NOMO-1 treated with DMSO at 0.1 percent for 48 hours (cell line): ENCODE measurements around the gene HPS3.
A peak's percentile ranks its signal among the peaks of the same experiment; 100 is the strongest.
"Not testable (repeated sequence)": the region's sequence is repeated elsewhere in the genome, so short reads cannot be mapped to it uniquely, and the experiment has no call there.

Experiments used
- DNase-seq: peaks from one replicate; lab custom pipeline; 2025; ENCODE audit not compliant: unreplicated experiment; lab: John Stamatoyannopoulos, UW

The HPS3 gene

DNA sequence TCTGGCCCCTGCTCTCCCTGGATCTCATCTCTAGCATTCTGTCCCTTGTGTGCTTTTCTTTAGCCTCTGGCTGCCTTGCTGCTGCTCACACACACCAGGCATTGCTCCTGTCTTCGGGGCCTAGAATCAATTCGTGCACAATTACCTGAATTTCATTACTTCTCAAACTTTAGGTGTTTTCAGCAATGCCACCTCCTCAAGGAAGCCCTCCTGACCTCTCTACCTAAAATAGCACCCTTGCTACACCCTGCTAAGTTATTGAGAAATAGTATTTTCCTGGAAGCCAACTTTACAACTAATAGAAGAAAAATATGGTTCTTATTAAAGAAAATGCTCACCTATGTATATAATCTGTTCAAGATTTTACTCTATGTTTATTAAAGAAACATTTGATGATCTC, 51.7 kb downstream of the HPS3 start:
- no peak for DNase-seq

DNA sequence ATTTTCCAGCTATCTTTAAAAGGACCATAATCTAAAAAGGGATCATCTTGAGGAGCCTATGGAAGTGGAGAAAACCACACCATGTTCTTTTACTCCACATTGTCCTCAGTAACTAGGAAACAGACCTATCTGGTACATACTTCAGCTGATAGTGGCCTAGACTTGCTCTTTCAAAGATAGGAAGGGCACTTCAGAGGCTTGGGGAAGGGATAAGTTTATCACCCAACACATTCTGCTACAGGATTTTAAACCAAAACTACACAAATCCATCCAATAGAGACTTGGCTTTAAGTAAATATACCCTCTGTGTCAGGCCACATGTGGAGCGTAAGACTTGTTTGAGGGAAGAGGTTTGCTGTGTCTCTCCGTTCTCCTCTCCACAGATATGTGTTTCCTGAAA, 56.8 kb downstream of the HPS3 start:
- DNase-seq = no peak

DNA sequence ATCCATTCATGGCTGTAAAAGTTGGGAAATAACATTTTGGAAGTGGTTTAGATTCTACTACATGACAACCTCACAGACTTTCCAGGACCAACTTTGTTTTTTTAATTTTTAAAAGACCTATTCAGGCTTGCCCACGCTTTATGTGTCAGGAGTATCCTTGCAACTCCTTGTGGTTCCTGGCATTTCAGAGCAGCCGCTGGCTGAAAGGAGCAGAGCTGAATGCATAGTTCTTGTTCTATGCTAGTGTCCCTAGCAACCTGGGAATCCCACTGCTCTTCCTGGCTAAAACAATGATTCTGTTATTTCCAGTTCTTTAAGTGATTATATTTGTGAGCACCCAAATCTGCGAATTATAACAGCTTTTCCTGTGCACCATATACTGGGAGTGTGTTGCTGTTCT, 57.3 kb downstream of the HPS3 start:
- DNase-seq = no peak

DNA sequence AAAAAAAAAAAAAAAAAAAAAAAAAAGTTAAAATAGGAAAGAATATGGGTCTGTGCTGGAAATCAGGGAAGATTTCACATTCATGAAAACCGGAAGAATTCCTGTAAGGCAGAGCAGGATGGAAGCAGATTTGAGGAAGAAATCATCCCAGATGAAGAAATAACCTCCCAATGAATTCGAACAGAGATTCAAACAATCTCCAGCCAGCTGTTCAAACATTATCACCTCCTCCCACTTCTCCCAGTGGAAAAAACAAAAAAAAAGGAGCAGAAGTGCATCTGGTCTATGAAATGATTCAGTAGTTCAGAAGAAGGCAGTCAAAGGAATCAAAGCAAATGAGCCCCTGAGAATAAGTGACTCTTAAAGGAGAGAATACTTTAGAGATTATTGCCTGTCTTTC, 59.1 kb downstream of the HPS3 start:
- no peak for DNase-seq

DNA sequence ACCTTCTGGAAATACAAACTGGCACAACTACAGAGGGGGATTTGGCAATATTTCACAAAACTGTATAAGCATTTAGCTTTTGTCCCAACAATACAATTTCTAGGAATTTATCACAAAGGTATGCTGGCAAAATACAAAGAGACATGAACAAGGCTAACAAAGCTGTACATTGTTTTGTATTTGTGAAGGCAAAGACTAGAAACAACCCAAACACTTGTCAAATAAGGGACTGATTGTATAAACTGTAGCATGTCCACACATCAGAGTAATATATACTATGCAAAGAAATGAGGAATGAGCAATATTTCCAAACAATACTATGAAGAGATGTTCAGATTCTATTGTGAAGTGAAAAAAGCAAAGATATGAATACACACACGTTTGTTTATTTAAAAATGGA, 65.8 kb downstream of the HPS3 start:
- DNase-seq = no peak

DNA sequence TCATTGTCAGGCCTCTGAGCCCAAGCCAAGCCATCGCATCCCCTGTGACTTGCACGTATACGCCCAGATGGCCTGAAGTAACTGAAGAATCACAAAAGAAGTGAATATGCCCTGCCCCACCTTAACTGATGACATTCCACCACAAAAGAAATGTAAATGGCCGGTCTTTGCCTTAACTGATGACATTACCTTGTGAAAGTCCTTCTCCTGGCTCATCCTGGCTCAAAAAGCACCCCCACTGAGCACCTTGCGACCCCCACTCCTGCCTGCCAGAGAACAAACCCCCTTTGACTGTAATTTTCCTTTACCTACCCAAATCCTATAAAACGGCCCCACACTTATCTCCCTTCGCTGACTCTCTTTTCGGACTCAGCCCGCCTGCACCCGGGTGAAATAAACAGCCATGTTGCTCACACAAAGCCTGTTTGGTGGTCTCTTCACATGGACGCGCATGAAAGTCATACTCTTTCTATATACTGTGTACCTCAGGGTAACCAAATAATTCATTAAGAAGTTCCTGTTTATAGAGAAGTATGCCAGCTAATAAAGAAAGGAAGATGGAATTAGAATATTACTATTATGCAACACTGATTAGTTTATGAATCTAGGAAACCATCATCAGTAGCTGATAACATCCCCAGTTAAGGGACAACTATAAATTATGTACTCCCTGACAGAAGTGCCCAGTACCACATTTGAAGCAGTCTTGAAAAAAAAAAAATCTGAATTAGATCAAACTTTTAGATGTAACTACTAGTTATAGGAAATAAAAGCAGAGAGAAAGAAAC, 67.6 kb downstream of the HPS3 start:
- DNase-seq = not testable (repeated sequence)

DNA sequence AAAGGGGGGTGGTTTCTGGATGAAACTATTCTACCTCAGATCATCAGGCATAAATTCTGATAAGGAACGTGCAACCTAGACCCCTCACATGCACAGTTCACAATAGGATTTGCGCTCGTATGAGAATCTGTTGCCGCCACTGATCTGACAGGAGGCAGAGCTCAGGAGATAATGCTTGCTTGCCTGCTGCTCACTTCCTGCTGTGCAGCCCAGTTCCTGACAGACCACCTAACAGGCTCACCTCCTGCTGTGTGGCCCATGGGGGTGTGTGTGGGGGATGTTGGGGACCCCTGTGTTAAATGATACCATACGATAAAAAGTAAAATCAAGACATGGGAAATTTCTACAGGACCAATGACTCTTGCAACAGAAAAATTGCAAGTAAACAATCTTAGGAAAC, 68.2 kb downstream of the HPS3 start:
- DNase-seq = no peak

DNA sequence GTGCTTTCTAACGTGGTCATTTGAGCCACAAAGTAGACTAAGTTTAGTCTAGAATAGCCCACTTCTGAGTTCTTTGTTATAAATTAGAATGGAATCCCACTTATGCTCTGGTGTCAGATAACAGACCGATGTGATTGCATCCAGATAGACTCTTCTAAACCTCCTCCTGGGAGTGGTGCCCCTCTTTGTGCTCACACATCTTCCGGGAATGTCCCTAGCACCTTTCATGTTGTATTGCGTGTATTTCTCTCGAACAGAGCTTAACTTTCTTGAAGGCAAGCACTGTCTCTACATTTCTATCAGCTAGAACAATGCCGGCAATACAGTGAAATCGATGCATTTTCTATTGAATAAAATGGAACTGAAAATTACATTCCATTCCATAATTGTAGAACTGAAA, 69.2 kb downstream of the HPS3 start:
- no peak for DNase-seq

DNA sequence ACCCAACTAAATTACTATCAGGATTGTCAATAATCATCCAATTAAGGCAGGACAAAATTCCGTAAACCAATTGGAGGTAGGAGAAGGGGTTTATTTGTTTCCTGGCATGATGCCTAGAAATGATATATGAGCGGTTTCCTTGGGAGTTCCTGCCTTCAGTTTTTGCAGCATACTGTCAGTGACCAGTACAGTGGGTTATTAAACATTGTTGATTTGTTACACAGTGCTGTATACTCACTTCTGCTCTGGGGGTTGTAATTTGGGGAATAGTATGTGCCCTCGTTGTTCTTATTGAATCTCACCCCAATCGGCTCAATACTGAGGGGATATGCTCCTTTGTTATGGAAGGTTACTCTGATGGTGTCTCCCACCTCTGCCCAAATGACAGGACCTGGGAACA, 70.0 kb downstream of the HPS3 start:
- DNase-seq = peak; percentile 8

DNA sequence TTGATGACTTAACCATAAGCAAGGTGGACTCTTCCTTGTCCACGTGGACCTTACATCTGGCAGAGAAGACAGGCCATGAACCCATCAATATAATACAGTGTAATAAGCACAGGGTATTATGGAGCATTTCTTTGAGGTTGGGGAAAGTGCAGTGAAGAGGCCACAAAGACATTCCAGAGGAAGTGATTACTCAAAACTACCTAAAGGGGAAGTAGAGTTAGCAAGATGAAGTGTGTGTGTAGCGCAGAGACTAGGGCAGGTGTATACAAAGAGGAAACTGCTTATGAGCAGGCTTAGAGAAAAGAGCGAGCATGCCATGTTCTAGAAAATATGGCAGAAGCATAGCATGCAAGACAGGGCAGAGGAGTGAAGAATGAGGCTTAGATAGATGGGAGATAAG, 74.3 kb downstream of the HPS3 start:
- peak; percentile 99 for DNase-seq

DNA sequence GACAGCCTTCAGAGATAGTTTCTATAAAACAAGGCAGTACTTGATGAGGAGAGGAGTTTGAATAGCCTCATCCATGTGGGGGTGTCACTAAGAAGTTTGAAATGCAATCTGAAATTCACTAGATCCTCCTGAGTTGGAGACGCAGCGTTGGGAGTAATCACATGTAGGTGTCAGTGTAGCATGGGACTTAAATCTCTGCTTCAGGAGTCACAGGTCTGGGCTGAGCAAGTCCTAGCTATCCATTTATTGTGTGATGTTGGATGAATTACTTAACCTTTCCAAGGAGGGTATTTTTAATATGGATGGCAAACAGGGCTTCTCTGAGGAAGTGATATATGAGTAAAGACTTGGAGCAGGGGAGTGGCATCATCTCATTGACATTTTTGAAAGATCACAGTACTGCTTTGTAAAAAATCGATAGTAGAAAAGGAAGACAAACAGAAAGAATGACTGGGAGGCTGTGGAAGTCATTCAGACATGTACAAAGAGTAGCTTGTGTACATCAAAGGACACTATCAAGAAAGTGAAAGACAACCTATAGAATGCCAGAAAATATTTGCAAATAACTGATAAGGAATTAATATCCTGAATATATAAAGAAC, 75.1 kb downstream of the HPS3 start:
- no peak for DNase-seq

DNA sequence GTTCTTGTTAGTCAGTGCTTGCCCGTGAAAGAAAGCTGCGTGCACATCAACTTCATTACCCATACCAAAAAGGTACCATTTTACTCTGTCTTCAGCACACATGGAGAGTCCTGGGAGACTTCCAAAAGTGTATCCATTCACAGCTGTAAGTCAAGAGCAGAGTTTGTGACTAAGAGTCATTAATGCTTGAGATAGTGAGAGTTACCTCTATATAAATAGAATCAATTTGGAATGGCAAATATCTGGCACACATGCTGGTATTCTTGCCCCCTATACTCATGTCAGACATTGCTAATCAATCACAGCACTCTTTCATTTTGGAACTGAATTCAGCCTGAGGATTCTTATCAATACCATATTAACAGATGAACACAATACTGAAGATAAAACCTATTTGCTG, 78.0 kb downstream of the HPS3 start:
- DNase-seq = no peak

DNA sequence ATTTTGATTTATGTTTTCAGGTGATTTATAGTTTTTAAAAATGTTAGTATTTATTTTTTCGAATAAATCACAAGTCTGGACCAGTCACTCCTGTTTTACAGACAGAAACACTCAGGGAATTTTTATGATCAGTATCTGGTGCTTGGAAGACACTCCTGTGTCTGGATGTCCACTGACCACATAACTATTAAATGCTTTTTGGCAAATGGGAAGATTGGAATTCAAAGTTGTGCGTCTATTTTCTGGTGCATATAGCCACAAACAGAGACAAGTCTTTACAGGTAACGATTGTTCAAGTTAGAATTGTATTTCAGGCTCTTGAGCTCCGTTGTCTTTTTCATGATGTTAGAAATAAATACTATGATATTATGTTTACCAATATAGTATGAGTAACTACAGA, 80.0 kb downstream of the HPS3 start:
- no peak for DNase-seq

DNA sequence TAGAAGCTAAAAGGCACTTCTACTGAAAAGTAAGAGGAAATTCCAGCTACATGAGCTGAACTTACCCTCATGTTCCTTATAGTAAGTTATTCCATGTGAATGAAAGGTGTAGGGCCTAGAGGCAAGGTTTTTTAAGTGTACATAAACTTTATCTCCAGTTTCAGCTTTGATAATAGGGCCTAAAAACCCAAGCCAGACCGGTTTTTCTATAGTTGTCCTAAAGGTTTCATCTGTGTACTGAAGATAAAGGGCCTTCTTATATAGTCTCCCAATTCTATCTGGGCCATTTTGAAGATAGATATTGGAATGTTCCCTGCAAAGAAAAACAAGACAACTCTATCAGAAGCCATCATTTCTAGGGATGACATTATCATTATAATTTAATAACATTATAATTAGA, 82.9 kb downstream of the HPS3 start:
- DNase-seq = no peak

DNA sequence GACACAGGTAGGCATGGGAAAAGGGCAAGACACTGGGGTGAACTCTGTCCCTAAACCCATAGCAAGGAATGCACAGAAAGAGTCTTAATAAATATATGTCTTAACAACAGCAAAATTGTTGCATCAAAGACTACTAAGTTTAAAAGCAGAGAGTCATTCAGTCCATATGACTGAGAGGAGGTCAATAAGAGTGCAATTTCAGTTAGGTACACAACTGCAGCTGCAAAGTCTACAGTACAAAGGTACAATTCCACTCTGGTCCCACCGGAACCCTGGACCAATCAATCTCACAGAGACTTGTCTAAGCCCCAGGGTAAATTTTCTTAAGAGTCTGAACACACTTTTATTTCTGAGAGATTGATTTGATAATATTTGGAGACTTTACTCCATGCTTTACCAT, 85.3 kb downstream of the HPS3 start:
- DNase-seq = no peak

DNA sequence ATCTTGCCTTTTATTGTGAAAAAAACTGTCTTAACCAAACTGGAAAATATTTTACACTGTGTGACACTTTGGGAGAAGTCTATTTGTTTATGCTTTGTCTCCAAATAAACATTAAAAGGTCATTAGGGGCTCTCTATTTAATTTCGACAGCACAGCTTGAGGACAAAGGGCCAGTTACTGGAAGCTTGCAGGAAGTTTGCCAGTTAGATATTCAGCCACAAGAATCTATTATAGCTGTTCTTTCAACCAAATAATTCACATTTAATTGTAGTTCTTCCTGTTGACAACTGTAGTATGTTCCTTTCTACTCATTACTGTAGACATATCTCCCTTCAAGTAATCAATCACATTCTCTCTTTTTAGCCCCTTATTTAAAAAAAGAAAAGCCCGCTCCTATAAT, 86.1 kb downstream of the HPS3 start:
- no peak for DNase-seq

DNA sequence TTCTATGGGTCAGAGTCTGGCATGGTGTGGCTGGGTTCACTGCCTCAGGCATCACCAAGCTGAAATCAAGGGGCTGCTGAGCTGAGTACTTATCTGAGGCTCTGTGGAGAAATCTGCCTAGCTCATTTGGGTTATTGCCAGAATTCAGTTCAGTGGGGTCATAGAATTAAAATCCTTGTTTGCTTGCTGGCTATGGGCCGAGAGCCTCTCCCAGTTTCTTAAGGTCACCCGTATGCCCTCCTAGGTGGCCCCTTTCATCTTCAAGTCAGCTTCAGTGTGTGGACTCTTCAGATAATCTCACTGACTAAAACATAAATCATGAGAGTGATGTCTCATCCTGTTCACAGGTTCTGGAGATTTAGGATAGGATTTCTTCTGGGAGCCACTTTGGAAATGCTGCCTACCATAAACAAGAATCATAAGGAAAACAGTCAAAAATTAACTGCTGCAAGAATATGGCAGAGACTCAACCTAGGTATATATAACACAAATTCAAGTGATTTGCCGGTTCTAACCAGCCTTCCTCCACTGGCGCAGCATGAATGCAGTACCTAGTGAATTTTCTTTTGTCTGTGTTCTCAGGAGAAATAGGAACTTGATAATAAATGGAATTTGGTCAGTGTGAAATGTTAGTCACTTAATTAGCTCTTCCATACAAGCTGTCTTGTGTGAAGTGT, 86.9 kb downstream of the HPS3 start:
- no peak for DNase-seq

DNA sequence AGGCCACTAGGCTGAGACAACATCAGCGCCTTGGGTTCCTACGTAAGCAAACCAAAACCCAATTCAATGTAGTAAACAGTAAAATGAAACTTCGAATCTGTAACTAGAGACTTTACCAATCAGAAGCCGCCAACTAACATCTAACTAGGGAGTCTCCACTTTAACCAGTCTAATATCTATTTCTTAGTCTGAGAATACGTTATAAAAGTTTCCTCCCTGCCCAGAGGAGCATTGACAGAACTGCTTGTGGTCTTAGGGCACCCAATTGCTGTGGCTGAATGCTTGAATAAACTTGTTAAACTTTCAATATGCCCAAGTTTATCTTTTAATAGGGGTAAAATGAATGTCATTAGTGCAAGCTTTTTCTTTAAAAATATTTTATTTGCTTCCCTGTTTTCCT, 87.9 kb downstream of the HPS3 start:
- DNase-seq = no peak

DNA sequence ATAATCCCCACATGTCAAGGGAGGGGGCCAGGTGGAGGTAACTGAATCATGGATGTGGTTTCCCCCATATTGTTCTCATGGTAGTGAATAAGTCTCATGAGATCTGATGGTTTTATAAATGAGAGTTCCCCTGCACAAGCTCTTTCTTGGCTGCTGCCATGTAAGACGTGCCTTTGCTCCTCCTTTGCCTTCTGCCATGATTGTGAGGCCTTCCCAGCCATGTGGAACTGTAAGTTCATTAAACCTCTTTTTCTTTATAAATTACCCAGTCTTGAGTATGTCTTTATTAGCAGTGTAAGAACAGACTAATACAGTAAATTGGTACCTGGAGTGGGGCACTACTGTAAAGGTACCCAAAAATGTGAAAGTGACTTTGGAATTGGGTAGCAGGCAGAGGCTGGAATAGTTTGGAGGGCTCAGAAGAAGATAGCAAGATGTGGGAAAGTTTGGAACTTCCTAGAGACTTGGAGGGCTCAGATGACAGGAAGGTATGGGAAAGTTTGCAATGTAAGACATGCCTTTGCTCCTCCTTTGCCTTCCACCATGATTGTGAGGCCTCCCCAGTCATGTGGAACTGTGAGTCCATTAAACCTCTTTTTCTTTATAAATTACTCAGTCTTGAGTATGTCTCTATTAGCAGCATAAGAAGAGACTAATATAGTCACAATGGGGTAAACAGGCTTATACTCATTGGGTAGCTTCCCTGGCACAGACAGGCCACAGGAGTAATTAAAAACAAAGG, 90.1 kb downstream of the HPS3 start:
- not testable (repeated sequence) for DNase-seq

DNA sequence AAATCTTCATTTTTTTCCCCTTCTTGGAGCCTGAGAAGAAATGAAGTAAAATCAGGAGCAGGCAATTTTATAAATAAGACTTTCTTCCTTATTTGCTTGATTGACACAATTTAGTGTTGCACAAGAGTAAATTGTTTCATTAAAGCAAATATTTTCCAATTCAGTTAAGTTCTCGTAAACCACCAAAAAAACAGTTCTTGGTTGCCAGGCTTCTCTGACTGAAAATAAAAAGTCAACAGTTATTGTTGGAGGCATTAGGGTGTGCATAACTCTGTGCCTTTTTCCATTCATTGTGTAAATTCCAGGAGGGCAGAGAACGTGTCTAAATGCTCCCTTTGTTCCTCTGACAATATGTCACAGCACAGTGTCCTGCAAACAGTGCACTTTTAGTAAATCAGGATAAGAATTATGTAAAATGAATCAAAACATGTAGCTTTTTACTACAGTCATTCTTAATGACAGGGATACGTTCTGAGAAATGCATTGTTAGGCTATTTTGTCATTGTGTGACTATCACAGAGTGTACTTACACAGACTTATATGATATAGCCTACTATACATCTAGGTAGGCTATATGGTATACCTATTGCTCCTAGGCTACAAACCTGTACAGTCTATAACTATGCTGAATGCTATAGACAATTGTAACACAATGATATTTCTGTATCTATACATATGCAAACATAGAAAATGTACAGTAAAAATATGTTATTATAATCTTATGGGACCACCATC, 92.5 kb downstream of the HPS3 start, which contains the start of gene CP:
Gene CP, minus strand, starts transcription at position 47 of the 735 bp plus-strand sequence. Its CDS starts 37 bp downstream, at position 10.
- DNase-seq = peak; percentile 7
